GM18873 (cell line): Measurements from ENCODE around the gene SUGCT.
"Not testable (repeated sequence)": the region's sequence is repeated elsewhere in the genome, so short reads cannot be mapped to it uniquely, and the experiment has no call there.

ENCODE experiments used
- ATAC-seq: cut with Tn5 transposase; IDR thresholded peaks from one replicate; pipeline ENCODE4 v1.9.1; 2021; ENCODE audit warnings: mild to moderate bottlenecking, moderate library complexity, moderate number of reproducible peaks; ENCODE audit not compliant: unreplicated experiment, low FRiP score

Gene SUGCT

DNA sequence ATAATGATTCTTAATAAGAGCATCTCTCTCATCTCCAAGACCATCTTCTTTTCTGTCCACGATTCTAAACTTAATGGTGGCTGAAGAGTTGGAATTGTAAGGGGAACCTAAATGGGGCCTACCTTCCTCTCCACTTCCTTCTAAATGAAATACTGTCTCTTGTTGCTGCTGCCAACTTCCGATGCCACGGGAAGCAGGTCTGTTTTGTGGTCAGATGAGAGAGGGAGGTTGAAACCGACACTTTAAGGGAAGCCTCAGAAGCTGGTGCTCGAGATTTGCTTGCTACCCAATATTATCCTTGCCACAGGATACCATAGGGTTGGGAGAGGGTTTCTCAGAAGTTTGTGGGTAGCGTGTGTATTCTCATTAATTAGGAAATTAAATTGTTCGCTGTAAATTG is 464.1 kb downstream of the SUGCT start:
- ATAC-seq = no peak

DNA sequence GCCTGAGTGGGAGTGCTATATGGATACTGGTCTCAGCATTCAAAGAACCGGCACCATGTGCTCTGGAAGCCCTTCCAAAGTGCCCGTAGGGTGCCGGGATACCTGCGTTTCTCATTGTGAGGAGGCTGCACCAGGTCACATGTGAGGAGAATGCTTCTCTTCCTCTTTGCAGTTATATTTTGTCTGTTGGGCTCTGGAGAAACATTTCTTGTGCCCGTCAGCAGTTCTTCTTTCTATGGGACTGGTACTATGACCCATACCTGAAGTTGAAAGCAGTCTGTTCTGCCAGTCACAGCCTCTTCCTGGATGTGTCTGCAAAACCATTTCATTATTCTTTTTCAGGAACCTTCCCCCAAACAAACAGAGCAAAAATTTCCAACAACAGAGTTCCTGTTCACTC is 465.0 kb downstream of the SUGCT start:
- ATAC-seq = no peak

DNA sequence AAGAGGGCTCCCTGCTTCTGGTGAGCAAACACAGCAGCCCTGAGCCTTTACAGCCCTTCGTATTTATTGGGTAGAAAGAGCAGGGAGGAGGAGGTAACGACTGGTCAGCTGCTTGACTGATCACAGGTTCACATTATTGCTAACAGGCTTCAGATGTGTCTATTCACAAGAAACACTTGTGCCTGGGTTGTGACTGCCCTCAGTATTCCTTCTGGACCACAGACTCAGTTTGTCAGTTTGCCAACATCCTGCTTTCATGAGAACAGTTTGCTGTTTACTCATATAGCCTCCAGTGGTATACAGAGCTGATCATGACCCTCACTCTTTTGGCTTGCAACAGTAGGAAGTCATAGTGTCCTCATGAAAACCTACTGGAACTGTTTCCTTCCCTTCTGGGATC is 467.5 kb downstream of the SUGCT start:
- not testable (repeated sequence) for ATAC-seq

DNA sequence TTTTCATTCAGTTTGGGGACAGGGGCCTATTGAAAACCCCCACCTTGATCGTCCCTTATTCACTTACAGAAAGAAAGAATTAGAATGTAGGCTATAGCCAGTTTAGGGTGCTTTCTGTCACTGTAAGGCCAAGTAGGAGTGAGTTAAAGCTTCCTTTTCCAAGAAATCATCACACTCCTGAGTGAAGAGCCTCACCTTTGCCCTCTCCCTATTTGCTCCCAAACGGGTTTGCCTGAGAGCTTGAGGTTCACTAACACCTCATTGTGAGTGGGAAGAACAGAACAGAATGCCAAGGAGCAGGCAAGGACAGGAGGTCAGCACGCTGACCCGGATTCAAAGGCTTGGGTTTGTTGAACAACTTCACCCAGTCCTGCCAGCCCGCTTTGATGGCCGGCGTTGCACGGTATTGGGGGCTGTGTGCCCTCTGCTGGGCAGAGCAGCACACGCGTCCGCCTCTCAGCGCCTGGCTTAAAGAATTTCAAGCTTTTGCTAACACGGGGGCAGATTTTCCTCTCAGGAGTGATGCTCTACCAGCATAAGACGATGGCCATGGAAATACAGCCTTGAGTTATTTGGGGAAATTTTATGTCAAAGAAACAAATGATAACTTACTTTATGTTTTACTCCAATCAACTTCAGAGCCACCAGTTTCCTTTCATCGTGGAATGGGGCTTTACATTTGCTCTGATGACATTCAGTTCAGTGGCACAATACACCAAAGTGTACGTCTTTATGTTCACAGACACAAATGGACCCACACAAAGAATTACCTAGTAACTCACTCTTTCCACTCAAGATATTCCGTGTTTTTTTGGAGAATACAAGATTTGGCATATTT is 470.0 kb downstream of the SUGCT start:
- ATAC-seq = peak; percentile 47

- no peak for ATAC-seq
Observed at GRCh38 chr7:40608321-40609075, 473.7 kb downstream of the SUGCT start.

DNA sequence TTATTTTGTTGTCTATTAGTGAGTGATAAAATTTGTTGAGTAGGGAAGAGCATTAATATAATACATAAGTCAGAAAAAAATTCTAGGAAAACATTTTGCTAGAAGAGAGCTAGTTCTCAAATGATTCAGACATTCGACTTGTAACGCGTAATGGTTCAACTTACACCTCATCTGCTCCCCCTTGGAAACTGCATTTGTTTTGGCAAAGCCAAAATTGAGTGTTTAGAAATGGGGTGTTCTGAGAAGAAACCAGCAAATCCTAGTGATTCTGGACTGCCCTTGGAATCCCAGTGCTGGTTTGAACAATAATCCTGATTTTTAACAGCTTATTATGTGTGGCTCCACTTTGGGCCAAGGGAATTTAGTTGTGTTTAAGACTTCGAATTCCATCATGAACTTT is 475.7 kb downstream of the SUGCT start:
- no peak for ATAC-seq

- ATAC-seq = no peak
Observed at GRCh38 chr7:40611095-40611871, 476.5 kb downstream of the SUGCT start.

- no peak for ATAC-seq
Observed at GRCh38 chr7:40612298-40612697, 477.5 kb downstream of the SUGCT start.

GRCh38 chr7:40619647-40620046 is 484.8 kb downstream of the SUGCT start:
- no peak for ATAC-seq

GRCh38 chr7:40621592-40621998 is 486.8 kb downstream of the SUGCT start:
- no peak for ATAC-seq

- no peak for ATAC-seq
Observed at GRCh38 chr7:40622941-40623501, 488.2 kb downstream of the SUGCT start.

- no peak for ATAC-seq
Observed at GRCh38 chr7:40623863-40624262, 489.1 kb downstream of the SUGCT start.

GRCh38 chr7:40627361-40627760 is 492.6 kb downstream of the SUGCT start:
- not testable (repeated sequence) for ATAC-seq

GRCh38 chr7:40629891-40630290 is 495.1 kb downstream of the SUGCT start:
- ATAC-seq = no peak

DNA sequence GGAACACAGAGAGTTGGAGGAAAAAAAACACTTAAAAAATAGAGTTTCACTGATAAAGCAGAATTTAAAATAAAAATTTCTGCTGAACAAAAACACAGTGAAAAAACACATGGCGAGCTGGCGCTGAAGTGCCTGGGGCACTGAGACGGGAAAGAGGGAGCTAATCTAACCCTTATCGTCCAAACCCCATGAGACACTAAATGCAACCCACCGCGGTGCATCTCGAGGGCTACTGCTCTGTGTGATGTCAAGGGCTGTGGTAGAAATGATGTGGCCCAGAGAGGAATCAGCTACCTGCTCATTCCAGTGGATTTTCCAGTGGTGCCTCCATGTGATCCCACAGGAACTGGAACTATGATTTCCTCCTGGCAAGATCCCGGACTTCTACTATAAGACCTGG is 499.3 kb downstream of the SUGCT start:
- no peak for ATAC-seq

GRCh38 chr7:40638545-40639320 is 503.9 kb downstream of the SUGCT start:
- no peak for ATAC-seq

GRCh38 chr7:40640566-40640965 is 505.8 kb downstream of the SUGCT start:
- no peak for ATAC-seq

DNA sequence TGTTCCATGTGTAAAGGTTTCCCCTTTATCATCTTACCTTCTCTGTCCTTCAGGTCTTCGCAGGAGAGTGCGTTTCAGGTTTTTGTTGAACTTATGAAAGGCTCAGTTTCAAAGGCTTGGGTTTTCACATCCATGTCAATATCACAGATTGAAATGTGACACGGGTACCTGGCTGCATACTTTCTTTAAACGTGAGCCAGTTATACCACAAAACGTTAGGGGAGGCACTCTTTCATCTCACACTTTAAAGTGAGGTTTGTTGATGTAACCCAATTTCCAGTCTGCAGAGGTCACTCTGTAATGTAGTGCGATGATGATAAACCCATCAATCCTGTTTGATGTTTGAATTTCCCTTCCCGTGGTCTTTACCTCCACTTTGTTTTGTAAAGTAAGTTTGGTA is 506.9 kb downstream of the SUGCT start:
- ATAC-seq = no peak

- ATAC-seq = no peak
Observed at GRCh38 chr7:40643664-40644063, 508.9 kb downstream of the SUGCT start.
